HepG2 (cell line): Measurements from ENCODE around the gene JUND. TPM values are rescaled to one million over a fixed set of nuclear protein-coding genes. Genes with fewer than 3 reads are reported as not detected.

ENCODE experiments used
- ASH2L ChIP-seq: fragments of 300-600, 200-600 bp; sonication (generic); IDR thresholded peaks from 2 replicates; pipeline ENCODE4 v1.7.0; 2017; ENCODE audit warnings: low read depth, mild to moderate bottlenecking, moderate library complexity, mixed read lengths, low read length; ENCODE audit not compliant: insufficient read length
- DPF2 ChIP-seq: sonication (generic); formaldehyde crosslinking; IDR thresholded peaks from 2 replicates; pipeline ENCODE4 v1.4.0; 2020; ENCODE audit warnings: mild to moderate bottlenecking, low read depth, missing genetic modification reagents, borderline replicate concordance
- FOXP1 ChIP-seq, 2 experiments: fragments of 450-650 bp in 1 of 2; IDR thresholded peaks; 2 replicates each; pipeline ENCODE4 v1.6.1; 2017 to 2018; ENCODE audit warnings: antibody characterized with exemption in 1 of 2
- HDAC1 ChIP-seq: sonication (generic); formaldehyde crosslinking; IDR thresholded peaks from 2 replicates; pipeline ENCODE4 v1.5.1; 2020; ENCODE audit warnings: mild to moderate bottlenecking, missing genetic modification reagents
- HOXA9 ChIP-seq: sonication (generic); formaldehyde crosslinking; IDR thresholded peaks from 2 replicates; pipeline ENCODE4 v1.8.1; 2022; ENCODE audit warnings: missing genetic modification reagents, mild to moderate bottlenecking, moderate library complexity, borderline replicate concordance
- KAT2B ChIP-seq: fragments of 150-350 bp; IDR thresholded peaks from 2 replicates; pipeline ENCODE4 v1.6.1; 2014; ENCODE audit warnings: low read depth, low read length, borderline replicate concordance
- KLF11 ChIP-seq: IDR thresholded peaks from 2 replicates; pipeline ENCODE4 v1.6.1; 2016; ENCODE audit warnings: missing compliant biosample characterization
- MXI1 ChIP-seq: IDR thresholded peaks from 3 replicates; pipeline ENCODE4 v1.6.1; 2012; ENCODE audit warnings: low read depth, low read length, inconsistent platforms, borderline replicate concordance
- PBX3 ChIP-seq: sonication (generic); formaldehyde crosslinking; IDR thresholded peaks from 2 replicates; pipeline ENCODE4 v1.8.1; 2023; ENCODE audit warnings: missing genetic modification reagents, inconsistent platforms, borderline replicate concordance
- POLR2AphosphoS5 ChIP-seq: IDR thresholded peaks from 2 replicates; pipeline ENCODE4 v1.6.1; 2012; ENCODE audit warnings: low read depth, low read length
- SCMH1 ChIP-seq: sonication (generic); formaldehyde crosslinking; IDR thresholded peaks from 2 replicates; pipeline ENCODE4 v1.9.0; 2021; ENCODE audit warnings: missing genetic modification reagents, mild to moderate bottlenecking, borderline replicate concordance
- SIX4 ChIP-seq: sonication (generic); formaldehyde crosslinking; IDR thresholded peaks from 2 replicates; pipeline ENCODE4 v1.4.0; 2020; ENCODE audit warnings: missing genetic modification reagents
- SNAPC2 ChIP-seq: sonication (generic); formaldehyde crosslinking; IDR thresholded peaks from 2 replicates; pipeline ENCODE4 v1.8.1; 2022; ENCODE audit warnings: mild to moderate bottlenecking, missing genetic modification reagents
- STAT5B ChIP-seq: sonication (generic); formaldehyde crosslinking; IDR thresholded peaks from 2 replicates; pipeline ENCODE4 v1.4.0; 2020; ENCODE audit warnings: missing genetic modification reagents
- TAF1 ChIP-seq: sonication (generic); formaldehyde crosslinking; IDR thresholded peaks from 2 replicates; pipeline ENCODE4 v1.4.0; 2020; ENCODE audit warnings: missing genetic modification reagents
- U2AF2 ChIP-seq: fragments of 200-400 bp; formaldehyde crosslinking; IDR thresholded peaks from 2 replicates; pipeline ENCODE4 v1.6.1; 2017; ENCODE audit warnings: low read depth, mild to moderate bottlenecking, low read length
- ZFX ChIP-seq: sonication (generic); formaldehyde crosslinking; IDR thresholded peaks from 2 replicates; pipeline ENCODE4 v1.4.0; 2020; ENCODE audit warnings: mild to moderate bottlenecking, low read depth, missing genetic modification reagents, moderate library complexity
- ZNF101 ChIP-seq: sonication (generic); formaldehyde crosslinking; IDR thresholded peaks from 2 replicates; pipeline ENCODE4 v1.4.0; 2020; ENCODE audit warnings: mild to moderate bottlenecking, low read depth, missing genetic modification reagents, borderline replicate concordance
- ZNF136 ChIP-seq: sonication (generic); formaldehyde crosslinking; IDR thresholded peaks from 2 replicates; pipeline ENCODE4 v1.8.1; 2022; ENCODE audit warnings: low read depth, mild to moderate bottlenecking, moderate library complexity, missing genetic modification reagents
- ZNF367 ChIP-seq: sonication (generic); formaldehyde crosslinking; IDR thresholded peaks from 2 replicates; pipeline ENCODE4 v1.4.0; 2020; ENCODE audit warnings: missing genetic modification reagents, borderline replicate concordance
- ZNF558 ChIP-seq: sonication (generic); formaldehyde crosslinking; IDR thresholded peaks from 2 replicates; pipeline ENCODE4 v1.9.0; 2022; ENCODE audit warnings: mild to moderate bottlenecking, missing genetic modification reagents, borderline replicate concordance
- ZNF580 ChIP-seq: IDR thresholded peaks from 2 replicates; pipeline ENCODE4 v1.6.1; 2016; ENCODE audit warnings: low read depth, borderline replicate concordance
- ZNF605 ChIP-seq: sonication (generic); formaldehyde crosslinking; IDR thresholded peaks from 2 replicates; pipeline ENCODE4 v1.8.0; 2022; ENCODE audit warnings: mild to moderate bottlenecking, missing genetic modification reagents
- ZNF740 ChIP-seq: sonication (generic); formaldehyde crosslinking; IDR thresholded peaks from 2 replicates; pipeline ENCODE4 v1.4.0; 2020; ENCODE audit warnings: missing genetic modification reagents
- ZNF879 ChIP-seq: sonication (generic); formaldehyde crosslinking; IDR thresholded peaks from 2 replicates; pipeline ENCODE4 v1.8.1; 2023; ENCODE audit warnings: missing genetic modification reagents
- polyA plus RNA-seq, 8 experiments: library from polyadenylated mRNA; depleted of rRNA in 3 of 8; stranded (reverse) in 7 of 8; unstranded in 1 of 8; fragments of >200 nt; fragmentation: Illumina TruSeq in 4 of 8; extraction: Trizol in 4 of 8; gene quantifications; 2 replicates each; pipeline versions ENCODE4 v1.2.1 to v1.2.3, GENCODE V29; 2011 to 2016; ENCODE audit warnings: low read depth in 4 of 8, missing spikeins in 1 of 8, mixed read lengths in 1 of 8; ENCODE audit not compliant: insufficient read depth in 1 of 8
- total RNA-seq, 5 experiments: library from RNA; depleted of rRNA; stranded (reverse); fragments of >200 nt; fragmentation: Illumina TruSeq; extraction: Trizol; gene quantifications; 2 replicates each; pipeline ENCODE4 v1.2.3, GENCODE V29; 2016; ENCODE audit warnings: low read depth in 1 of 5

Gene JUND
- total and polyA plus RNA-seq, 2 of the 13 experiments (the other 11 are each of a cell fraction or from before 2014, with no cell fraction given) = 41.2 to 59.8 TPM

- TF ChIP-seq PBX3 (CRISPR knock-in tag) (no peak), SIX4 (CRISPR knock-in tag) (no peak; the same call in 1 of the 2 replicates), MXI1 (peak; percentile 65; the same call in 1 of the 3 replicates), ZNF740 (CRISPR knock-in tag) (no peak), SNAPC2 (CRISPR knock-in tag) (0 out of 2 replicates have a peak, but pooled peaks have one; percentile 34), FOXP1 (IDR thresholded peaks at IDR 0.05) (no peak), FOXP1 (CRISPR knock-in tag; IDR thresholded peaks at IDR 0.05) (peak; percentile 8; the same call in 1 of the 2 replicates), ZNF558 (0 out of 2 replicates have a peak, but pooled peaks have one; percentile 51), STAT5B (CRISPR knock-in tag) (0 out of 2 replicates have a peak, but pooled peaks have one; percentile 48), ZNF367 (CRISPR knock-in tag) (no peak), SCMH1 (CRISPR knock-in tag) (no peak), U2AF2 (no peak), KLF11 (CRISPR knock-in tag) (no peak), ZNF136 (CRISPR knock-in tag) (0 out of 2 replicates have a peak, but pooled peaks have one; percentile 28), ZNF101 (CRISPR knock-in tag) (no peak), ZFX (CRISPR knock-in tag) (peak; percentile 96), TAF1 (CRISPR knock-in tag) (peak; percentile 80), ZNF605 (CRISPR knock-in tag) (0 out of 2 replicates have a peak, but pooled peaks have one; percentile 46), KAT2B (no peak), ZNF879 (CRISPR knock-in tag) (no peak), POLR2AphosphoS5 (peak; percentile 67), DPF2 (CRISPR knock-in tag) (peak; percentile 28; the same call in 1 of the 2 replicates), HDAC1 (CRISPR knock-in tag) (peak; percentile 86), HOXA9 (CRISPR knock-in tag) (no peak), ZNF580 (CRISPR knock-in tag) (peak; percentile 57; the same call in 1 of the 2 replicates), ASH2L (peak; percentile 47)
Measured at GRCh38 chr19:18304458-18305310, 23.3 kb upstream of the JUND start (continued).
